Caco-2 (cell line): ENCODE measurements around the gene SLC4A11. TPM values are rescaled to one million over a fixed set of nuclear protein-coding genes. Genes with fewer than 3 reads are reported as not detected.
"Not testable (repeated sequence)": the region's sequence is repeated elsewhere in the genome, so short reads cannot be mapped to it uniquely, and the experiment has no call there.

Experiments used
- BruUV-seq: library from RNA; stranded (reverse); fragments of 400-500 nt; replicated peaks from 2 replicates; lab custom pipeline; 2021; lab: Mats Ljungman, UMichigan
- CTCF ChIA-PET: fragments of 300-600 bp; sonication (Branson Sonifier 250); formaldehyde crosslinking; loops from one replicate; lab custom pipeline; 2022; ENCODE audit warnings: antibody characterized with exemption; lab: Charles Lee
- POLR2A ChIA-PET: fragments of 300-600 bp; sonication (Branson Sonifier 250); formaldehyde crosslinking; loops from one replicate; lab custom pipeline; 2022; ENCODE audit warnings: antibody characterized with exemption; lab: Charles Lee
- DNase-seq, 2 experiments: peaks; one replicate each; pipeline versions ENCODE4 v3.0.0 to v3.0.0-alpha.2; 2020 to 2022
- H3K27me3 ChIP-seq: replicated peaks from 2 replicates; pipeline ENCODE4 v1.6.0; 2011; ENCODE audit warnings: low read length; ENCODE audit not compliant: control insufficient read depth, insufficient read depth
- H3K36me3 ChIP-seq: 2 replicates; pipeline ENCODE4 v1.5.1; 2011; ENCODE audit warnings: low read length; ENCODE audit not compliant: control insufficient read depth, insufficient read depth
- H3K4me1 ChIP-seq: fragments of 250-450 bp; sonication (Bioruptor Pico); 2 replicates; pipeline ENCODE4 v1.5.1; 2020; ENCODE audit warnings: mild to moderate bottlenecking
- H3K4me3 ChIP-seq: 2 replicates; pipeline ENCODE4 v1.5.1; 2011; ENCODE audit warnings: low read depth, mild to moderate bottlenecking, control low read depth, low read length
- H3K9me3 ChIP-seq: fragments of 250-450 bp; sonication (Bioruptor Pico); 2 replicates; pipeline ENCODE4 v1.5.1; 2020; ENCODE audit warnings: mild to moderate bottlenecking, moderate library complexity
- H3K27ac Mint-ChIP-seq: one replicate; pipeline ENCODE4 v1.8.0; 2022; ENCODE audit warnings: mixed read lengths; ENCODE audit not compliant: unreplicated experiment
- H3K27me3 Mint-ChIP-seq: one replicate; pipeline ENCODE4 v1.8.0; 2022; ENCODE audit warnings: mixed read lengths; ENCODE audit not compliant: insufficient read depth, unreplicated experiment
- H3K36me3 Mint-ChIP-seq: one replicate; pipeline ENCODE4 v1.8.0; 2022; ENCODE audit warnings: mild to moderate bottlenecking, mixed read lengths; ENCODE audit not compliant: insufficient read depth, unreplicated experiment
- H3K4me1 Mint-ChIP-seq: one replicate; pipeline ENCODE4 v1.8.0; 2022; ENCODE audit warnings: low read depth, mixed read lengths; ENCODE audit not compliant: unreplicated experiment
- H3K4me3 Mint-ChIP-seq: one replicate; pipeline ENCODE4 v1.8.0; 2022; ENCODE audit warnings: mild to moderate bottlenecking, moderate library complexity, mixed read lengths; ENCODE audit not compliant: unreplicated experiment
- H3K9me3 Mint-ChIP-seq: one replicate; pipeline ENCODE4 v1.8.0; 2022; ENCODE audit warnings: mixed read lengths; ENCODE audit not compliant: unreplicated experiment
- CTCF ChIP-seq, 2 experiments: fragments of 200-600 bp in 1 of 2; IDR thresholded peaks; 1 replicate in 1 of 2; 2 replicates in 1 of 2; pipeline versions ENCODE4 v1.5.1 to v1.8.0; 2011 to 2022; ENCODE audit warnings: antibody characterized with exemption in 1 of 2, control low read depth in 1 of 2, inconsistent platforms in 1 of 2, low read depth in 1 of 2, low read length in 1 of 2, mild to moderate bottlenecking in 1 of 2, moderate library complexity in 1 of 2; ENCODE audit not compliant: insufficient read depth in 1 of 2, severe bottlenecking in 1 of 2, unreplicated experiment in 1 of 2
- intact Hi-C: fragments of 100-400 bp; cut with micrococcal nuclease; formaldehyde crosslinking; loops from one replicate; pipeline ENCODE4 v1.10.0; 2022; ENCODE audit not compliant: unreplicated experiment
- total RNA-seq: library from RNA; stranded (reverse); gene quantifications from 2 replicates; pipeline ENCODE4 v1.2.3, GENCODE V29; 2022

The SLC4A11 gene
- total RNA-seq, 1 experiment from 2014 or later = 9.5 TPM

DNA sequence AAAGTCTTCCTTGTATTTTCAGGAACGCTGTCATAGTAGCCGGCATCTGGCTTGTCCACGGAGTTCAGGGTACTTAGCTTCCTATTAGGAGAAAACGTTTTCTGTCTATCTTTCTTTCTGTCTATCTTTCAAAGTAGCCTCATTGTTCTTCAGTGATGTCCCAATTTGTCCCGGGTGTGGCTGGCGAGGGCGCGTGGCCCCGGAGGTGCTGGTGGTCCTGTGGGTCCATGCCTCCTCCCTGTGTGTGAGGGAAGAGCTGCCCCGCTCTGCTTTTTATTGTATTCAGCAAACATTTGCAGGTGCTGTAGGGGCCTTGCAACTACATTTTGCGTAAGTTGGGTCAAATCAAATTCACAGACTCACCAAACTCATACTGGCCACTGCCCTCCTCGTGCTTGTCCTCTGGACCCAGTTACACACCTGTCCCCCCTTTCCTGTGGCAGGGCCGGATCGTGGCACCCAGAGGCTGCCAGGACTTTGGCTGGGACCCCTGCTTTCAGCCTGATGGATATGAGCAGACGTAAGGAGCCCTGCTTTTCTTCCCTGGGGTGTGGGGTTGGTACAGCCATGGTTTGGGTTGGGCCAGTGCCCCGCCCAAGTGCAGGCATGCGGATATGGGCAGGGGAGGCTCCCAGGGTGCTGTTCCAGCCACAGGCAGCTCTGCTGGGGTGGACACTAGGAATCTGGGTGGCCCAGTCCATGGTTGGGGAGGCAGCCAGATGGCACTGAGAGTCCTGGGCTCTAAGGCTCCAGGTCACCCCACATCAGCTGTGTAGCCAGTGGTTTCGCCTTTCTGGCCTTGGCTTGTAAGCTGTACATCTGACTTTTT, 17.4 kb downstream of the SLC4A11 start:
- no TSS peak for BruUV-seq
- no peak overlapping the region for H3K4me3 ChIP-seq
- Mint-ChIP-seq H3K36me3 (peaks cover 40% of the 10 kb centered on the region), H3K27me3 (no peaks in the 10 kb centered on the region), H3K9me3 (no peaks in the 10 kb centered on the region), H3K27ac (peak overlapping the region; percentile 28), H3K4me1 (peaks cover 14% of the 10 kb centered on the region), H3K4me3 (no peak overlapping the region)
- no peak for DNase-seq
- H3K36me3 ChIP-seq = peaks cover 1% of the 10 kb centered on the region; the same call in 1 of the 2 replicates
- POLR2A ChIA-PET = no interaction called here
- H3K4me1 ChIP-seq = peaks cover 31% of the 10 kb centered on the region
- intact Hi-C loops = loop anchor here (2.0 kb wide), 1 partner anchor 95 kb away; no protein-coding TSS in a partner anchor
- no peaks in the 10 kb centered on the region for H3K27me3 ChIP-seq
- no peak for TF ChIP-seq CTCF (IDR thresholded peaks at IDR 0.05; ENCODE audit: insufficient read depth in 1 of 2, low read depth in 1 of 2, low read length in 1 of 2, severe bottlenecking in 1 of 2, unreplicated experiment in 1 of 2)
- CTCF ChIA-PET = interaction anchor here (0.7 kb wide), 3 partner anchors 17 to 542 kb away, joined by 4 to 6 read pairs (median 5); partner anchors contain the start of gene SLC4A11
- no peaks in the 10 kb centered on the region for H3K9me3 ChIP-seq

- Mint-ChIP-seq H3K27me3 (no peaks in the 10 kb centered on the region), H3K27ac (no peak overlapping the region), H3K9me3 (no peaks in the 10 kb centered on the region), H3K4me3 (no peak overlapping the region), H3K36me3 (peaks cover 67% of the 10 kb centered on the region), H3K4me1 (peaks cover 9% of the 10 kb centered on the region)
- Histone ChIP-seq H3K4me1 (peaks cover 19% of the 10 kb centered on the region), H3K4me3 (no peak overlapping the region), H3K9me3 (no peaks in the 10 kb centered on the region), H3K27me3 (no peaks in the 10 kb centered on the region), H3K36me3 (peaks cover 1% of the 10 kb centered on the region; the same call in 1 of the 2 replicates)
- no TSS peak for BruUV-seq
- peak; percentile 67 to 76 for TF ChIP-seq CTCF (IDR thresholded peaks at IDR 0.05; ENCODE audit: insufficient read depth in 1 of 2, low read depth in 1 of 2, low read length in 1 of 2, severe bottlenecking in 1 of 2, unreplicated experiment in 1 of 2)
- intact Hi-C loops = loop anchor here (2.0 kb wide), 1 partner anchor 58 kb away; no protein-coding TSS in a partner anchor
- ChIA-PET CTCF (interaction anchor here (0.6 kb wide), 1 partner anchor 165 kb away, joined by 3 read pairs; no protein-coding TSS in a partner anchor), POLR2A (interaction anchor here (0.6 kb wide), 1 partner anchor 28 kb away, joined by 5 read pairs; no protein-coding TSS in a partner anchor)
- peak; percentile 55 to 75 for DNase-seq
Observed at GRCh38 chr20:3218307-3218988, 20.5 kb downstream of the SLC4A11 start.

- H3K9me3 Mint-ChIP-seq, H3K27ac Mint-ChIP-seq, POLR2A ChIA-PET, H3K9me3 ChIP-seq, BruUV-seq, H3K27me3 Mint-ChIP-seq, H3K4me3 Mint-ChIP-seq, H3K4me1 Mint-ChIP-seq, intact Hi-C loops, CTCF ChIA-PET, DNase-seq, H3K4me3 ChIP-seq, H3K36me3 ChIP-seq, H3K4me1 ChIP-seq, H3K27me3 ChIP-seq: not testable (repeated sequence)
- H3K36me3 Mint-ChIP-seq = peaks cover 48% of the 10 kb centered on the region
Observed at GRCh38 chr20:3215359-3215917, 23.6 kb downstream of the SLC4A11 start.
